IPS-NIHi7 (cell line): Measurements from ENCODE around the gene EPS8.

Experiments
- DNase-seq: peaks from one replicate; pipeline ENCODE4 v3.0.0; 2012; ENCODE audit warnings: mixed read lengths; ENCODE audit errors: extremely low spot score

Gene EPS8

GRCh38 chr12:15602051-15602672 is 187.0 kb downstream of the EPS8 start:
- DNase-seq, result no peak

- DNase-seq, result no peak
Measured at GRCh38 chr12:15601210-15601800, 187.9 kb downstream of the EPS8 start.

GRCh38 chr12:15600223-15600935 is 188.8 kb downstream of the EPS8 start:
- no peak for DNase-seq

GRCh38 chr12:15599266-15600037 is 189.7 kb downstream of the EPS8 start:
- no peak for DNase-seq

GRCh38 chr12:15597125-15597830 is 191.9 kb downstream of the EPS8 start:
- DNase-seq, result no peak

GRCh38 chr12:15596174-15596573 is 193.0 kb downstream of the EPS8 start:
- no peak for DNase-seq

GRCh38 chr12:15592934-15593333 is 196.3 kb downstream of the EPS8 start:
- DNase-seq, result no peak

- no peak for DNase-seq
Measured at GRCh38 chr12:15591811-15592210, 197.4 kb downstream of the EPS8 start.

GRCh38 chr12:15590180-15590826 is 198.9 kb downstream of the EPS8 start:
- peak; percentile 84 for DNase-seq

- no peak for DNase-seq
Measured at GRCh38 chr12:15589328-15590032, 199.7 kb downstream of the EPS8 start.

- no peak for DNase-seq
Measured at GRCh38 chr12:15584366-15585041, 204.7 kb downstream of the EPS8 start.

GRCh38 chr12:15583804-15584203 is 205.4 kb downstream of the EPS8 start:
- no peak for DNase-seq

- DNase-seq, result no peak
Measured at GRCh38 chr12:15581006-15581405, 208.2 kb downstream of the EPS8 start.

- no peak for DNase-seq
Measured at GRCh38 chr12:15580431-15580830, 208.8 kb downstream of the EPS8 start.

GRCh38 chr12:15575671-15576541 is 213.3 kb downstream of the EPS8 start:
- DNase-seq, result no peak

- DNase-seq, result no peak
Measured at GRCh38 chr12:15574353-15574752, 214.8 kb downstream of the EPS8 start.
